ENCODE measurements around the gene PSMB3.

DNA sequence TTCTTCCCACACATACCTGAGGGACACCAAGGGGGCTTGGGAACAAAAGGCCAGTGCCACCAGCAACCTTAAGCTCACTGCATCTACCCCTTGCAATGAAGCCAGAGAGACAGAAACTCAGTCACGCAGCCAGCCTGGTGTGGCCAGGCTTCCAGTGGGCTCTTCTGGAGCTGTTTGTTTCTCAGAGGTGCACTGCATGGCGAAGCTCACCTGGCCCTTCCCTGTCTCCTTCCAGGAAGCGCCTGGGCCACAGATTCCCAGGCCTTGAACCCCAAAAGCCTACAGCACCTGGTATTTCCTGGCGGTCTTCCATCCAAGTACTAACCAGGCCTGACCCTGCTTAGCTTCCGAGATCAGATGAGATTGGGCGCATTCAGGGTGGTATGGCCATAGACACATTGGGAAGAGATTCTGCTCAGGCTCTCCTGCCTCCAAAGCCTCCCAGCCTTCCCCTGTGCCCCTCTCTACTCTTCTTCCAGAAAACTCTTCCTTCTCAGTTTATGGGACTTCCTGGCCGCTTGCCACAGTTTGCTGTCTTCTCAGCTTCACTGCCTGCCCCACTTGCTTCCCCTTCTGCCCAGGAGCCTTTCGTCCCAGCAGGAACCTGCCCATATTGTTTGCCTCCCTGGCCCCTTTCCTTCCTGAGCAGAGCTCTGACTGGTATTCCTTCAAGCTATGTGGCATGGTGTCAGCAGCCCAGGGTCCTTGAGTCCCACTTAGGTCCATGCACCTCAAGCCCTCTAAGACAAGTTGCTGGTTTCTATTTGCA lies 20.8 kb upstream of the PSMB3 start:
- TF ChIP-seq CTCF (IDR thresholded peaks at IDR 0.05; ENCODE audit: low read length) (no peak), EZH2 (IDR thresholded peaks at IDR 0.05; ENCODE audit: borderline replicate concordance, low read length) (no peak)

All from OCI-LY1 (cell line).